Measurements from ENCODE around the gene GMNN. TPM values are rescaled to one million over a fixed set of nuclear protein-coding genes. Genes with fewer than 3 reads are reported as not detected.
A peak's percentile ranks its signal among the peaks of the same experiment; 100 is the strongest.
"Not testable (repeated sequence)": the region's sequence is repeated elsewhere in the genome, so short reads cannot be mapped to it uniquely, and the experiment has no call there.

GMNN gene
- 10 to 100 TPM in 1 of 4 donors, 1 to 10 TPM in 3; 4.5 to 12.8 (median 7.4) TPM for total RNA-seq

- DNase-seq (ENCODE audit: low spot score) (peak; percentile 98), ATAC-seq (ENCODE audit: low FRiP score) (peak; percentile 98)
- no peak for TF ChIP-seq CTCF (IDR thresholded peaks at IDR 0.05)
Observed at GRCh38 chr6:24774696-24775519, at the start of gene GMNN. GMNN (plus strand) TSS chr6:24774937; CDS start chr6:24777247, 2,310 bp downstream.

DNA sequence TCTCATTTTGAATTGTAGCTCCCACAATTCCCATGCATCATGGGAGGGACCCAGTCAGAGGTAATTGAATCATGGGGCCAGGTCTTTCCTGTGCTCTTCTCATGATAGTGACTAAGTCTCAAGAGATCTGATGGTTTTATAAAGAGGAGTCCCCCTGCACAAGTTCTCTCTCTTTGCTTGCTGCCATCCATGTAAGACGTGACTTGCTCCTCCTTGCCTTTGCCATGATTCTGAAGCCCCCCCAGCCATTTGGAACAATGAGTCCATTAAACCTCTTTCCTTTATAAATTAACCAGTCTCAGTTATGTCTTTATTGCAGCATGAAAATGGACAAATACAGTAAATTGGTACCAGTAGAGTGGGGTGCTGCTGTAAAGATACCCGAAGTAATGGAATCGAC lies 44.1 kb upstream of the GMNN start:
- not testable (repeated sequence) for DNase-seq (ENCODE audit: low spot score); ATAC-seq (ENCODE audit: low FRiP score)

DNA sequence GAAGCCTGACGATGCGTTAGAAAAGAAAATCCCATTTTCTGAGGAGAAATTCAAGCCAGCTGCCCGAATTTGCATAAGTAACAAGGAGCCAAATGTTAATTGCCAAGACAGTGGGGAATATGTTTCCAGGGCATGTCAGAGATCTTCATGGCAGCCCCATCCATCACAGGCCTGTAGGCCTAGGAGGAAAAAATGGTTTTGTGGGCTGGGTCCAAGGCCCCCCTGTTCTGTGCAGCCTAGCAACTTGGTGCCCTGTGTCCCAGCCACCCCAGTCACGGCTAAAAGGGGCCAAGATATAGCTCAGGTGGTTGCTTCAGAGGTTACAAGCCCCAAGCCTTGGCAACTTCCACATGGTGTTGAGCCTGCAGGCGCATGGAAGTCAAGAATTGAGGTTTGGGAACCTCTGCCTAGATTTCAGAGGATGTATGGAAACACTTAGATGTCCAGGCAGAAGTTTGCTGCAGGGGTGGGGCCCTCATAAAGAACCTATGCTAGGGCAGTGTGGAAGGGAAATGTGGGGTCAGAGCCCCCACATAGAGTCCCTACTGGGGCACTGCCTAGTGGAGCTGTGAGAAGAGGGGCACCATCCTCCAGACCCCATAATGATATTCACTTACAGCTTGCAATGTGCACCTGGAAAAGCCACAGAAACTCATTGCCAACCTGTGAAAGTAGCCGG lies 43.1 kb upstream of the GMNN start:
- not testable (repeated sequence) for ATAC-seq (ENCODE audit: low FRiP score); DNase-seq (ENCODE audit: low spot score)

GRCh38 chr6:24734166-24734565 lies 40.6 kb upstream of the GMNN start:
- DNase-seq (ENCODE audit: low spot score) = no peak
- no peak for TF ChIP-seq CTCF (IDR thresholded peaks at IDR 0.05)
- no peak for ATAC-seq (ENCODE audit: low FRiP score)

GRCh38 chr6:24734710-24735109 lies 40.0 kb upstream of the GMNN start:
- DNase-seq (ENCODE audit: low spot score); ATAC-seq (ENCODE audit: low FRiP score): not testable (repeated sequence)

DNA sequence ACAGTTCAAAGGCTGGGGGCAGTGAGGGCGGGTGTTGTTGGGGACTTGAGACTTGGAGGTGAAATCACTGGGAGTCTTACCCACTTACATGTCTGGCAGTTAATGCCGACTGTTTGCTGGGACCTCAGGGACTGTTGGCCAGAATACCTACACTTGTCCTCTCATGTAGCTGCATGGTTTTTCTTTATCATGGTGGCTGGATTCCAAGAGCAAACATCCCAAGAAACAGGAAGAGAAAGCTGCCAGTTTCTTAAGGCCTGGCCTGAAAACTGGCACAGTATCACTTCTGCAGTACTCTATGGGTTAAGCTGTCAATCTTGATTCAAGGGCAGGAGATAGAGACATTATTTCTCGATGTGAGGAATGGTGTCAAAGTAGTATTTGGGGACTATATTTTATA lies 36.0 kb upstream of the GMNN start:
- ATAC-seq (ENCODE audit: low FRiP score) (no peak), DNase-seq (ENCODE audit: low spot score) (no peak)
- no peak for TF ChIP-seq CTCF (IDR thresholded peaks at IDR 0.05)

DNA sequence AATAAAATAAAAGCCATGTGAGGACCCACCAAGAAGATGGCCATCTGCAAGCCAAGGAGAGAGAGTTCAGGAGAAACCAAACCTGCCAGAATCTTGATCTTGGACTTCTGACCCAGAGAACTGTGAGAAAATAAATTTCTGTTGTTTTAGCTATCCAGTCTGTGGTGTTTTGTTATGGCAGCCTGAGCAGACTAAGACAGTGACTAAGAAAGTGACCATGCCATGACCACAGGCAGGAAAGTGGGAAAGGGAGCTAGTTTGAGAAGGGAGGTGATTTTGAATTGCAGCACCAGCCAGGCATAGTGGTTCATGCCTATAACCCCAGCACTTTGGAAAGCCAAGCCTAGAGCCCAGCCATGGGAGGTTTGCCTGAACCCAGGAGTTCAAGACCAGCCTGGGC lies 33.9 kb upstream of the GMNN start:
- ATAC-seq (ENCODE audit: low FRiP score) (no peak), DNase-seq (ENCODE audit: low spot score) (no peak)
- TF ChIP-seq CTCF (IDR thresholded peaks at IDR 0.05) = no peak

DNA sequence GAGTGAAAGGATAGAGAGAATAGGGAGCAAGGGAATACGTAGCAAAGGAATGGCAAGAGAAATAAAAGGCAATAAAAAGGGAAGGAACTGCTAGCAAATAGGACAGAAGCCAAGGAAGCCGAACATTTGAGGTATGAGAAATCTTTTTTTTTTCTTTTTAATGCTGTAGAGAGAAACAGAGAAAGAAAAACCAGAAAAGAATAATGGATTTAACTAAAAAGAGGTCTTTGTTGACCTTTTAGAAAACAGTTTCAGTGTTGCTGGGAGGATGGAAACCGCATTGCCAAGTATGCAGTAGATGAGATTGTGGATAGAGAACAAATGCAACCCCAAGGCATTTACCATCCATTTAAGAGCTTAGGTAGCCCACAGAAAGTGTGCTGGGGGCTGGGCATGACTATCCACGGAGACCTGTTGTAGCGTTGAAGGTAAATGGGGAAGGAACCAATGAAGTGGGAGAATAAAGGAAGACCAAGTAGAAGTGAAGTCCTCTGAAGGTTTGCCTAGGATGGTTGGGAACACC lies 32.5 kb upstream of the GMNN start:
- DNase-seq (ENCODE audit: low spot score) (no peak), ATAC-seq (ENCODE audit: low FRiP score) (no peak)
- TF ChIP-seq CTCF (IDR thresholded peaks at IDR 0.05) = no peak
